ENCODE measurements around the gene LDHAL6A. TPM values are rescaled to one million over a fixed set of nuclear protein-coding genes. Genes with fewer than 3 reads are reported as not detected.
"Not testable (repeated sequence)": the region's sequence is repeated elsewhere in the genome, so short reads cannot be mapped to it uniquely, and the experiment has no call there.

The LDHAL6A gene
- polyA plus RNA-seq (not detected in 2 replicates), polyA minus RNA-seq (not detected in 2 replicates)

GRCh38 chr11:18455686-18456372, at the start of gene LDHAL6A:
TSS of gene LDHAL6A (plus strand) at chr11:18455856. CDS start at chr11:18456681, 825 bp downstream.
- Histone ChIP-seq H3K27ac (ENCODE audit: low read length) (no peak within 1 kb of the TSS), H3K4me3 (ENCODE audit: low read length) (no peak within 1 kb of the TSS), H3K27me3 (ENCODE audit: insufficient read depth, low read depth, low read length) (no peaks in the 10 kb centered on the region), H3K9me3 (ENCODE audit: low read length) (no peaks in the 10 kb centered on the region), H3K79me2 (replicated peaks; ENCODE audit: insufficient read depth, low read length) (no peaks in the 10 kb centered on the region), H4K20me1 (ENCODE audit: insufficient read depth) (no peaks in the 10 kb centered on the region), H3K9ac (ENCODE audit: low read length) (no peak within 1 kb of the TSS), H3K36me3 (ENCODE audit: insufficient read depth, low read length) (no peaks in the 10 kb centered on the region), H3F3A (ENCODE audit: insufficient read depth, low read length, poor library complexity, severe bottlenecking) (no peaks in the 10 kb centered on the region), H2AFZ (ENCODE audit: low read depth, low read length) (no peak within 1 kb of the TSS), H3K9me2 (ENCODE audit: insufficient read depth, low read length) (no peaks in the 10 kb centered on the region), H3K4me2 (ENCODE audit: low read length) (no peak within 1 kb of the TSS)
- TF ChIP-seq CTCF (IDR thresholded peaks at IDR 0.05; ENCODE audit: poor library complexity, severe bottlenecking), result no peak
- no peak for TF ChIP-seq REST (IDR thresholded peaks at IDR 0.05; ENCODE audit: borderline replicate concordance)
- TF ChIP-seq POLR2AphosphoS5 (IDR thresholded peaks at IDR 0.05), result no peak
- TF ChIP-seq EZH2 (IDR thresholded peaks at IDR 0.05; ENCODE audit: borderline replicate concordance, insufficient read depth, low read length, poor library complexity, severe bottlenecking), result no peak
- TF ChIP-seq RAD21 (conservative IDR thresholded peaks at IDR 0.05), result no peak
- no peak for TF ChIP-seq MXI1 (conservative IDR thresholded peaks at IDR 0.05; ENCODE audit: poor library complexity, severe bottlenecking)
- TF ChIP-seq EP300 (conservative IDR thresholded peaks at IDR 0.05; ENCODE audit: poor library complexity, severe bottlenecking), result no peak
- no peak for TF ChIP-seq SMC3 (conservative IDR thresholded peaks at IDR 0.05; ENCODE audit: poor library complexity)
- TF ChIP-seq TAF1 (IDR thresholded peaks at IDR 0.05; ENCODE audit: low read depth), result no peak

GRCh38 chr11:18407400-18407799, 48.3 kb upstream of the LDHAL6A start:
- H3K9ac ChIP-seq (ENCODE audit: low read length); H2AFZ ChIP-seq (ENCODE audit: low read depth, low read length); H3K9me3 ChIP-seq (ENCODE audit: low read length); H3K9me2 ChIP-seq (ENCODE audit: insufficient read depth, low read length); H4K20me1 ChIP-seq (ENCODE audit: insufficient read depth); H3K79me2 ChIP-seq (replicated peaks; ENCODE audit: insufficient read depth, low read length); H3K27ac ChIP-seq (ENCODE audit: low read length); H3K36me3 ChIP-seq (ENCODE audit: insufficient read depth, low read length); H3K4me2 ChIP-seq (ENCODE audit: low read length); H3K4me3 ChIP-seq (ENCODE audit: low read length); H3K27me3 ChIP-seq (ENCODE audit: insufficient read depth, low read depth, low read length); H3F3A ChIP-seq (ENCODE audit: insufficient read depth, low read length, poor library complexity, severe bottlenecking): not testable (repeated sequence)

Data from neural cell (in vitro differentiated cells).